Lung (tissue), 12 donors: ENCODE measurements around the gene DOCK2. TPM values are rescaled to one million over a fixed set of nuclear protein-coding genes. Genes with fewer than 3 reads are reported as not detected.
A peak's percentile ranks its signal among the peaks of the same experiment; 100 is the strongest.

Experiments
- ATAC-seq: fragments of 200-7000 bp; cut with Tn5 transposase; one replicate; pipeline ENCODE4 v1.9.1; 2020; ENCODE audit warnings: moderate number of reproducible peaks; ENCODE audit not compliant: insufficient read depth, low FRiP score
- DNase-seq, 3 donors: peaks; one replicate each; pipeline ENCODE4 v3.0.0-alpha.2; 2013 to 2017
- H3K27ac ChIP-seq, 2 donors: one replicate each; pipeline ENCODE4 v1.5.1; 2013; ENCODE audit warnings: mild to moderate bottlenecking in 2 of 2, moderate library complexity in 2 of 2, control low read depth in 1 of 2, inconsistent platforms in 1 of 2, low read depth in 1 of 2, low read length in 1 of 2
- H3K27me3 ChIP-seq, 3 donors: one replicate each; pipeline ENCODE4 v1.5.1; 2013; ENCODE audit warnings: low read length in 2 of 3; ENCODE audit not compliant: control insufficient read depth in 3 of 3, insufficient read depth in 3 of 3
- H3K36me3 ChIP-seq, 4 donors: one replicate each; pipeline ENCODE4 v1.5.1; 2013; ENCODE audit warnings: low read length in 4 of 4, mild to moderate bottlenecking in 1 of 4, moderate library complexity in 1 of 4; ENCODE audit not compliant: control insufficient read depth in 4 of 4, insufficient read depth in 4 of 4
- H3K4me1 ChIP-seq, 5 donors: one replicate each; pipeline ENCODE4 v1.5.1; 2013; ENCODE audit warnings: low read length in 5 of 5, mild to moderate bottlenecking in 2 of 5, moderate library complexity in 1 of 5; ENCODE audit not compliant: control insufficient read depth in 5 of 5, insufficient read depth in 5 of 5
- H3K4me3 ChIP-seq: one replicate; pipeline ENCODE4 v1.5.1; 2013; ENCODE audit warnings: mild to moderate bottlenecking, control low read depth, moderate library complexity
- H3K9ac ChIP-seq, 2 donors: one replicate each; pipeline ENCODE4 v1.5.1; 2013; ENCODE audit warnings: low read length in 2 of 2, control low read depth in 1 of 2; ENCODE audit not compliant: insufficient read depth in 1 of 2
- H3K9me3 ChIP-seq, 4 donors: one replicate each; pipeline ENCODE4 v1.5.1; 2013; ENCODE audit warnings: low read length in 3 of 4, mild to moderate bottlenecking in 1 of 4, moderate library complexity in 1 of 4; ENCODE audit not compliant: control insufficient read depth in 4 of 4, insufficient read depth in 3 of 4
- CTCF ChIP-seq: IDR thresholded peaks from 2 replicates; pipeline ENCODE4 v1.5.1; 2012; ENCODE audit warnings: mild to moderate bottlenecking; ENCODE audit errors: control extremely low read depth, extremely low read depth
- WGBS, 2 donors: extraction: QIAGEN DNeasy Blood & Tissue Kit; methylation state at CpG; one replicate each; pipeline ENCODE4 v1.1.7; 2013; 5-methylcytosine and 5-hydroxymethylcytosine counted together
- polyA plus RNA-seq, 2 donors: library from polyadenylated mRNA; stranded (reverse); fragments of 200-250 nt; gene quantifications; one replicate each; pipeline ENCODE4 v1.2.1, GENCODE V29; 2013
- total RNA-seq, 2 donors: library from RNA; depleted of rRNA in 1 of 2; stranded (reverse); fragments of >200 nt in 1 of 2; gene quantifications; one replicate each; pipeline ENCODE4 v1.2.1, GENCODE V29; 2014 to 2021
- donor health status: control.
- donor health status: control.
- donor health status: Bipolar disorder and iron deficiency.
- donor health status: healthy.
- donor health status: DM: yes; HTN: yes; CAD: no.

Gene DOCK2
- total and polyA plus RNA-seq, 4 donors = 9.6 to 66.6 (median 43.4) TPM

- no peaks in the 10 kb centered on the region for H3K27me3 ChIP-seq
- TF ChIP-seq CTCF = no peak
- no peak overlapping the region for H3K9ac ChIP-seq
- no peaks in the 10 kb centered on the region for H3K9me3 ChIP-seq
- peaks cover 0 to 7% (median 0%) of the 10 kb centered on the region in 5 donors for H3K4me1 ChIP-seq
- WGBS, 2 donors = 75 to 94% methylated on average over 6 of the region's 6 CpGs
- ATAC-seq = no peak
- H3K4me3 ChIP-seq = no peak overlapping the region
- H3K27ac ChIP-seq = no peak overlapping the region
- DNase-seq = peak in 1 of 3 donors; percentile 12
- H3K36me3 ChIP-seq = no peaks in the 10 kb centered on the region
Measured at GRCh38 chr5:169745441-169746146, 108.5 kb downstream of the DOCK2 start.

GRCh38 chr5:169746147-169746694 is 109.1 kb downstream of the DOCK2 start:
- WGBS, 2 donors = 59 to 76% methylated on average over 5 of the region's 5 CpGs
- DNase-seq = no peak
- no peak for ATAC-seq

GRCh38 chr5:169748174-169748573 is 111.1 kb downstream of the DOCK2 start:
- ATAC-seq = no peak
- Histone ChIP-seq H3K9me3 (no peaks in the 10 kb centered on the region), H3K4me1 (peaks cover 0 to 7% (median 0%) of the 10 kb centered on the region in 5 donors), H3K9ac (no peak overlapping the region), H3K36me3 (no peaks in the 10 kb centered on the region), H3K27ac (no peak overlapping the region), H3K4me3 (no peak overlapping the region), H3K27me3 (no peaks in the 10 kb centered on the region)
- no peak for DNase-seq
- TF ChIP-seq CTCF = no peak
- WGBS, 2 donors = 77 to 91% methylated on average over 3 of the region's 3 CpGs

More at GRCh38 chr5:169746147-169746694, 109.1 kb downstream of the DOCK2 start:
- no peaks in the 10 kb centered on the region for H3K36me3 ChIP-seq
- no peaks in the 10 kb centered on the region for H3K9me3 ChIP-seq
- peaks cover 0 to 7% (median 0%) of the 10 kb centered on the region in 5 donors for H3K4me1 ChIP-seq
- H3K9ac ChIP-seq = no peak overlapping the region
- H3K27me3 ChIP-seq = no peaks in the 10 kb centered on the region
- no peak overlapping the region for H3K4me3 ChIP-seq
- TF ChIP-seq CTCF = no peak
- H3K27ac ChIP-seq = no peak overlapping the region
